ENCODE measurements around the gene CADPS2. TPM values are rescaled to one million over a fixed set of nuclear protein-coding genes. Genes with fewer than 3 reads are reported as not detected.
A peak's percentile ranks its signal among the peaks of the same experiment; 100 is the strongest.

CADPS2 gene
- total and polyA plus RNA-seq, 4 experiments from 2014 or later = not detected

GRCh38 chr7:122311734-122312450, 574.4 kb downstream of the CADPS2 start:
- Histone ChIP-seq H3K36me3 (ENCODE audit: insufficient read depth, low read length) (no peaks in the 10 kb centered on the region), H3K27ac (ENCODE audit: low read depth, low read length) (no peak overlapping the region), H3K9me3 (ENCODE audit: control insufficient read depth in 1 of 2, low read length in 2 of 2) (no peaks in the 10 kb centered on the region), H3K4me1 (ENCODE audit: insufficient read depth, low read length) (no peaks in the 10 kb centered on the region), H3K4me3 (ENCODE audit: low read length in 2 of 2) (no peak overlapping the region), H3K27me3 (ENCODE audit: insufficient read depth, low read length) (peaks cover 16% of the 10 kb centered on the region)
- H3K27me3 Mint-ChIP-seq = peaks cover 46 to 47% of the 10 kb centered on the region in 2 donors
- H3K36me3 Mint-ChIP-seq = no peaks in the 10 kb centered on the region
- H3K4me3 Mint-ChIP-seq = no peak overlapping the region
- no peak overlapping the region for H3K27ac Mint-ChIP-seq
- no peak for DNase-seq
- H3K9me3 Mint-ChIP-seq = peaks cover 3 to 23% (median 14%) of the 10 kb centered on the region in 8 donors
- peaks cover 4 to 16% (median 9%) of the 10 kb centered on the region in 4 donors for H3K4me1 Mint-ChIP-seq
- intact Hi-C loops (cut with micrococcal nuclease) = no loop called here
- ChIA-PET POLR2A (ENCODE audit: partially characterized antibody) (no interaction called here), CTCF (ENCODE audit: partially characterized antibody) (no interaction called here)

GRCh38 chr7:122311050-122311700, 575.1 kb downstream of the CADPS2 start:
- Histone ChIP-seq H3K36me3 (ENCODE audit: insufficient read depth, low read length) (no peaks in the 10 kb centered on the region), H3K4me3 (ENCODE audit: low read length in 2 of 2) (no peak overlapping the region), H3K27ac (ENCODE audit: low read depth, low read length) (no peak overlapping the region), H3K4me1 (ENCODE audit: insufficient read depth, low read length) (no peaks in the 10 kb centered on the region), H3K9me3 (ENCODE audit: control insufficient read depth in 1 of 2, low read length in 2 of 2) (no peaks in the 10 kb centered on the region), H3K27me3 (ENCODE audit: insufficient read depth, low read length) (peaks cover 16% of the 10 kb centered on the region)
- Mint-ChIP-seq H3K4me3 (peak overlapping the region in 3 of 8 donors; percentile 13 to 42 (median 39)), H3K36me3 (no peaks in the 10 kb centered on the region), H3K27ac (no peak overlapping the region), H3K4me1 (peaks cover 4 to 16% (median 9%) of the 10 kb centered on the region in 4 donors), H3K27me3 (peaks cover 46 to 47% of the 10 kb centered on the region in 2 donors), H3K9me3 (peaks cover 3 to 23% (median 13%) of the 10 kb centered on the region in 8 donors)
- ChIA-PET POLR2A (ENCODE audit: partially characterized antibody) (no interaction called here), CTCF (ENCODE audit: partially characterized antibody) (no interaction called here)
- DNase-seq = no peak
- intact Hi-C loops (cut with micrococcal nuclease) = no loop called here

- Mint-ChIP-seq H3K36me3 (no peaks in the 10 kb centered on the region), H3K9me3 (peaks cover 3 to 17% (median 10%) of the 10 kb centered on the region in 8 donors), H3K4me1 (peaks cover 4 to 15% (median 9%) of the 10 kb centered on the region in 4 donors), H3K27me3 (peaks cover 39 to 49% of the 10 kb centered on the region in 2 donors), H3K27ac (peak overlapping the region in 1 of 7 donors; percentile 30), H3K4me3 (peak overlapping the region in 3 of 8 donors; percentile 13 to 42 (median 39))
- CTCF ChIA-PET (ENCODE audit: partially characterized antibody) = no interaction called here
- Histone ChIP-seq H3K4me3 (ENCODE audit: low read length in 2 of 2) (no peak overlapping the region), H3K9me3 (ENCODE audit: control insufficient read depth in 1 of 2, low read length in 2 of 2) (no peaks in the 10 kb centered on the region), H3K4me1 (ENCODE audit: insufficient read depth, low read length) (no peaks in the 10 kb centered on the region), H3K27ac (ENCODE audit: low read depth, low read length) (no peak overlapping the region), H3K27me3 (ENCODE audit: insufficient read depth, low read length) (peaks cover 10% of the 10 kb centered on the region), H3K36me3 (ENCODE audit: insufficient read depth, low read length) (no peaks in the 10 kb centered on the region)
- no peak for DNase-seq
- POLR2A ChIA-PET (ENCODE audit: partially characterized antibody) = no interaction called here
- intact Hi-C loops (cut with micrococcal nuclease) = no loop called here
These were observed 575.9 kb downstream of the CADPS2 start for GRCh38 chr7:122310119-122311021.

GRCh38 chr7:122309421-122309820, 576.8 kb downstream of the CADPS2 start:
- Histone ChIP-seq H3K36me3 (ENCODE audit: insufficient read depth, low read length) (no peaks in the 10 kb centered on the region), H3K9me3 (ENCODE audit: control insufficient read depth in 1 of 2, low read length in 2 of 2) (no peaks in the 10 kb centered on the region), H3K27me3 (ENCODE audit: insufficient read depth, low read length) (peaks cover 9% of the 10 kb centered on the region), H3K4me3 (ENCODE audit: low read length in 2 of 2) (no peak overlapping the region), H3K4me1 (ENCODE audit: insufficient read depth, low read length) (no peaks in the 10 kb centered on the region), H3K27ac (ENCODE audit: low read depth, low read length) (no peak overlapping the region)
- Mint-ChIP-seq H3K36me3 (no peaks in the 10 kb centered on the region), H3K4me3 (peak overlapping the region in 2 of 8 donors; percentile 8 to 21), H3K4me1 (peaks cover 4 to 14% (median 7%) of the 10 kb centered on the region in 4 donors), H3K27me3 (peaks cover 37 to 47% of the 10 kb centered on the region in 2 donors), H3K27ac (no peak overlapping the region), H3K9me3 (peaks cover 3 to 16% (median 10%) of the 10 kb centered on the region in 8 donors)
- DNase-seq = no peak
- ChIA-PET CTCF (ENCODE audit: partially characterized antibody) (no interaction called here), POLR2A (ENCODE audit: partially characterized antibody) (no interaction called here)
- intact Hi-C loops (cut with micrococcal nuclease) = no loop called here

- H3K4me3 Mint-ChIP-seq = no peak overlapping the region
- no peaks in the 10 kb centered on the region for H3K4me1 ChIP-seq (ENCODE audit: insufficient read depth, low read length)
- intact Hi-C loops (cut with micrococcal nuclease) = no loop called here
- H3K4me3 ChIP-seq (ENCODE audit: low read length in 2 of 2) = no peak overlapping the region
- CTCF ChIA-PET (ENCODE audit: partially characterized antibody) = no interaction called here
- H3K9me3 ChIP-seq (ENCODE audit: control insufficient read depth in 1 of 2, low read length in 2 of 2) = no peaks in the 10 kb centered on the region
- H3K4me1 Mint-ChIP-seq = peaks cover 4 to 14% (median 7%) of the 10 kb centered on the region in 4 donors
- DNase-seq = no peak
- H3K27ac ChIP-seq (ENCODE audit: low read depth, low read length) = no peak overlapping the region
- POLR2A ChIA-PET (ENCODE audit: partially characterized antibody) = no interaction called here
- H3K36me3 Mint-ChIP-seq = no peaks in the 10 kb centered on the region
- peaks cover 9% of the 10 kb centered on the region for H3K27me3 ChIP-seq (ENCODE audit: insufficient read depth, low read length)
- H3K36me3 ChIP-seq (ENCODE audit: insufficient read depth, low read length) = no peaks in the 10 kb centered on the region
- H3K27me3 Mint-ChIP-seq = peaks cover 37 to 55% of the 10 kb centered on the region in 2 donors
- H3K27ac Mint-ChIP-seq = no peak overlapping the region
- peaks cover 0 to 16% (median 14%) of the 10 kb centered on the region in 8 donors for H3K9me3 Mint-ChIP-seq
These were observed 579.0 kb downstream of the CADPS2 start for GRCh38 chr7:122307228-122307621.

- Histone ChIP-seq H3K27me3 (ENCODE audit: insufficient read depth, low read length) (peaks cover 9% of the 10 kb centered on the region), H3K9me3 (ENCODE audit: control insufficient read depth in 1 of 2, low read length in 2 of 2) (no peaks in the 10 kb centered on the region), H3K27ac (ENCODE audit: low read depth, low read length) (no peak overlapping the region), H3K4me1 (ENCODE audit: insufficient read depth, low read length) (no peaks in the 10 kb centered on the region), H3K4me3 (ENCODE audit: low read length in 2 of 2) (no peak overlapping the region), H3K36me3 (ENCODE audit: insufficient read depth, low read length) (no peaks in the 10 kb centered on the region)
- Mint-ChIP-seq H3K4me3 (no peak overlapping the region), H3K27me3 (peaks cover 40 to 54% of the 10 kb centered on the region in 2 donors), H3K4me1 (peaks cover 4 to 14% (median 7%) of the 10 kb centered on the region in 4 donors), H3K36me3 (no peaks in the 10 kb centered on the region), H3K27ac (no peak overlapping the region), H3K9me3 (peaks cover 0 to 17% (median 14%) of the 10 kb centered on the region in 8 donors)
- CTCF ChIA-PET (ENCODE audit: partially characterized antibody) = no interaction called here
- POLR2A ChIA-PET (ENCODE audit: partially characterized antibody) = no interaction called here
- no peak for DNase-seq
- intact Hi-C loops (cut with micrococcal nuclease) = no loop called here
These were observed 579.7 kb downstream of the CADPS2 start for GRCh38 chr7:122306320-122307227.
